RWPE1 (cell line): Measurements from ENCODE around the gene RETREG2.

ENCODE experiments used
- CTCF ChIA-PET: fragments of 350-600 bp; sonication (Branson Sonifier 250); formaldehyde crosslinking; extraction: SDS; loops from one replicate; lab custom pipeline; 2021; lab: Yijun Ruan, JAX
- POLR2A ChIA-PET: fragments of 400-600 bp; formaldehyde crosslinking; extraction: SDS; loops from one replicate; lab custom pipeline; 2020; ENCODE audit warnings: antibody characterized with exemption; ENCODE audit not compliant: low non-redundant PET; lab: Yijun Ruan, JAX
- DNase-seq: peaks from one replicate; pipeline ENCODE4 v3.0.0; 2012; ENCODE audit warnings: low spot score
- H3K27ac ChIP-seq: fragments of 450-650 bp; 2 replicates; pipeline ENCODE4 v1.5.1; 2017
- CTCF ChIP-seq: fragments of 450-650 bp; conservative IDR thresholded peaks from 2 replicates; pipeline ENCODE4 v1.5.1; 2017; ENCODE audit warnings: low read depth, mild to moderate bottlenecking

The RETREG2 gene

GRCh38 chr2:219216535-219216915 is 38.5 kb downstream of the RETREG2 start:
- no peak for DNase-seq
- peak overlapping the region; percentile 99 for H3K27ac ChIP-seq
- ChIA-PET POLR2A (no interaction called here), CTCF (interaction anchor here (0.7 kb wide), 1 partner anchor 13 kb away, joined by 3 read pairs; the partner anchor contains the start of gene ANKZF1)
- TF ChIP-seq CTCF: no peak

DNA sequence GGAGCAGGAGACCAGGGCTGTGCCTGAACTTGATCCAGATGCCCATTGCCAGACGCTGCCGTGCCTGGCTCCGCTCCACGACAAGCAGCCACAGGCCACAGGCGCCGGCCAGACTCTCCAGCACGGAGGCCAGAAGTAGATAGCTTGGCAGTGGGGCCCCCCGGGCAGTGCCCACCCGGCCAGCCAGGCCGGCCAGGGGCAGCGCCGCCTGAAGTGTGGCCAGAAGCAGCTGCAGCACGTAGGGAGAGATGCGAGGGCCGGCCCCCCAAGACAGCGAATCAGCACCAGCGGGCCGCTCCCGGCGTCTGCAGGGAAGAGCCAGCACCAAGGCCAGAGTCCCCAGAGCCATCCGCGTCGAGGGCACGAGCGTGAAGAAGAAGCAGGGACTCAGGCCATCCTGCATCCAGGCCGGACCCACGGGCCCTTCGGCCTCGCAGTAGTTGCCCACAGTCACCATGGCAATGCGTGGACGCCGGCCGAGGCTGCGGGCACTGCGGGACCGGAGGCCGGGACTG is 40.2 kb downstream of the RETREG2 start:
- no peak for TF ChIP-seq CTCF
- peak overlapping the region; percentile 99 for H3K27ac ChIP-seq
- CTCF ChIA-PET: interaction anchor here (0.6 to 1.8 kb wide), 4 partner anchors 11 to 76 kb away, joined by 3 to 17 read pairs (median 4); partner anchors contain the start of genes ANKZF1 and ATG9A
- POLR2A ChIA-PET: interaction anchor here (1.4 to 1.5 kb wide), 2 partner anchors 12 to 42 kb away, joined by 5 to 6 read pairs; partner anchors contain the start of genes CNPPD1 and ZFAND2B
- DNase-seq: peak; percentile 69

DNA sequence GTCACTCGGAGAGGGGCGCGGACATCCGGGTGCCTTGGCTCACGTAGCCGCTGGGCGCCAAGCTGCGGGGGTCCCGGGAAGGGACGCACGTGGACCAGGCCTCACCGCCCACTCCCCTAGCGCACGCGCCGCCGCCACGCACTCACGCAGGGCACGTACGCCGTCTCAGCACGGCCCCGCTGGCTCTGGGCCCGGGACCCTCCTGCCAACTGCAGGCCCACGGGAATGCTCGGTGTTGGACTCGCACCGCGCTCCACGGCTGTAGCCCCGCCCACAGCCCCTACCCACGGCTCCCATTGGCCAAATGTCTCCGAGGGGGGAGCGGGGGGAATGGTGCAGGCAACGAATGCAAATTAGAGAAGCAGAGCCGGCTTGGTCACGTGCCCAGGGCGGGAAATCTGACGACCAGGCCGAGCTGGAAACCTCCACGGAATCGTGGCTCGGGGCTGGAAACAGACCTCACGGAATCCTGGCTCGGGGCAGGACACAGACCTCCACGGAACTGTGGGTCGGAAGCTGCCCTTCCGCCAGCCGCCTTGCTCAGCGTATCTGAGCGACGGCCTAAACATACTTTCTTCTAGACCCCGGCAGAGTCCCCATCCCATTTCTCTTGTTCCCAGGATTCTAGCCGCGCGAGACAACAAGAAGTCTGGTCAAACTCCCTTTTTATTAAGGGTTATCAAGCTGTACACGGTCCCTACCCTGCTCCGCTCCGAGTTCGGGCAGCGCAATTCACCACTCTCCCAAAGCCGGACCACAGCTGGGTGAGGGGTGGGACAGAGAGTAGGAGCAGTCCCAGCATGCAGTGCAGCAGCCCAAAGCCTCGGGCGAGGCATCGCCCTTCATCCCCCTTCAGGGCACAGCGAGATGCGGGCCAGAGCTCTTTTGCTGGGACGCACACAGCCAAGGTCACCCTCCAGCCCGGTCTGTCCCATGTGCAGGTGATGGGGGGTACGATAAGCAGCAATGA is 40.9 kb downstream of the RETREG2 start, which contains the start of gene ABCB6:
Gene ABCB6 (minus strand): TSS at position 227 of the 970 bp plus-strand sequence. CDS start 285 bp downstream, outside the sequence.
- ChIA-PET POLR2A (interaction anchor here (1.5 kb wide), 1 partner anchor 12 kb away, joined by 6 read pairs; the partner anchor contains the start of gene ZFAND2B), CTCF (interaction anchor here (0.6 to 1.8 kb wide), 5 partner anchors 11 to 358 kb away, joined by 3 to 17 read pairs (median 3); partner anchors contain the start of genes ANKZF1 and ATG9A)
- peak; percentile 94 for DNase-seq
- H3K27ac ChIP-seq: peak within 1 kb of the TSS; percentile 99
- no peak for TF ChIP-seq CTCF

DNA sequence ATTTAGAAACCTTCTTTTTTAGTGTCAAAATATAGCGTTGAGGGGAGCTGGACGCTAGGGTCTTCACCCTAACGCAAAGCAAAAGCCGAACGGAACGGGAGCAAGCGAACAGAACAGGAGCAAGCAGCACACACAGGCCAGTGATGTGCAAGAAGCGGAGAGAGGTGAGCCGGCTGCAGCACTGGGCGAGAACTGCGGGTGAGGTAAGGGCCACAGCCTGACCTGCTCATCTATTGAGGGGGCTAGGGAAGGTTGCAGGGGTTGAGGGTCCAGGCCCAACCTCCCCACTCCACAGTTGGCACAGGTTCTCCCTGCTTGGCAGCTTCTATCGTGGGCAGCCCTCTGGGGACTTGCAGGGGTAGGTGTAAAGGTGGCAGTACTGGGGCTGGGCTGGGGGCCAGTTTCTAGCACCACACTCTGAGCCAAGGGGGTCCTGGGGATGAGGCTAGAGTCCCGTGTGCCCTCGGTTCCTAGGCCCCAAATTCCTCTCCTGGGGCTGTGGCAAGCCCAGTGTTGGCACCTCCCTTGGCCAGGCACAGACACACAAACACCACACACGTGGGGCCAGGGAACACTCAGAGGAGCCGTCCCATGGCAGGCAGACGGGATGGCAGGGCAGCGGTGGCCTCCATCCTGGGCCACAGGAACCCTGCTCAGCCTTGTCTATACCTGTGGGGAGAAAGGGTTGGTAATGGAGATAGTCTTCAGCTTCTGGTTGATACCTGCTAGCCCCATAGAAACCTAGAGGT is 41.9 kb downstream of the RETREG2 start:
- ChIA-PET POLR2A (interaction anchor here (0.7 to 1.5 kb wide), 2 partner anchors 13 to 17 kb away, joined by 6 to 11 read pairs; partner anchors contain the start of gene ZFAND2B), CTCF (interaction anchor here (0.6 kb wide), 1 partner anchor 357 kb away, joined by 3 read pairs; no protein-coding TSS in a partner anchor)
- DNase-seq: no peak
- peak overlapping the region; percentile 99 for H3K27ac ChIP-seq
- no peak for TF ChIP-seq CTCF

- H3K27ac ChIP-seq: peak overlapping the region; percentile 99
- POLR2A ChIA-PET: interaction anchor here (0.7 kb wide), 1 partner anchor 17 kb away, joined by 11 read pairs; no protein-coding TSS in a partner anchor
Measured at GRCh38 chr2:219220652-219221402, 42.8 kb downstream of the RETREG2 start.

More at GRCh38 chr2:219220652-219221402, 42.8 kb downstream of the RETREG2 start:
- DNase-seq: no peak
- CTCF ChIA-PET: no interaction called here
- TF ChIP-seq CTCF: no peak
